Progenitor cell of endocrine pancreas (in vitro differentiated cells): ENCODE data around the gene TUBA1A. TPM values are rescaled to one million over a fixed set of nuclear protein-coding genes. Genes with fewer than 3 reads are reported as not detected.
"Not testable (repeated sequence)": the region's sequence is repeated elsewhere in the genome, so short reads cannot be mapped to it uniquely, and the experiment has no call there.

ENCODE experiments used
- DNase-seq: peaks from one replicate; pipeline ENCODE4 v3.0.0; 2021; ENCODE audit warnings: low spot score; ENCODE audit not compliant: unreplicated experiment
- H3K27ac Mint-ChIP-seq: 2 replicates; pipeline ENCODE4 v1.8.0; 2021; ENCODE audit warnings: mild to moderate bottlenecking, moderate library complexity, mixed read lengths
- H3K27me3 Mint-ChIP-seq: 2 replicates; pipeline ENCODE4 v1.8.0; 2021; ENCODE audit warnings: mixed read lengths
- H3K36me3 Mint-ChIP-seq: 2 replicates; pipeline ENCODE4 v1.8.0; 2022; ENCODE audit warnings: mixed read lengths; ENCODE audit not compliant: insufficient read depth
- H3K4me1 Mint-ChIP-seq: 2 replicates; pipeline ENCODE4 v1.8.0; 2021; ENCODE audit warnings: low read depth, mixed read lengths
- H3K4me3 Mint-ChIP-seq: 2 replicates; pipeline ENCODE4 v1.8.0; 2021; ENCODE audit warnings: low read depth, mild to moderate bottlenecking, moderate library complexity, mixed read lengths
- H3K9me3 Mint-ChIP-seq: 2 replicates; pipeline ENCODE4 v1.8.0; 2021; ENCODE audit warnings: low read depth, mixed read lengths
- total RNA-seq: library from RNA; stranded (reverse); gene quantifications from 2 replicates; pipeline ENCODE4 v1.2.1, GENCODE V29; 2021
- TF ChIP-seq, protein P1 (sequence below): fragments of 200-600 bp; sonication (generic); IDR thresholded peaks from one replicate; pipeline ENCODE4 v1.5.0; 2021; ENCODE audit warnings: antibody characterized with exemption, mild to moderate bottlenecking; ENCODE audit not compliant: unreplicated experiment

Gene TUBA1A
- total RNA-seq, 1 donor from 2014 or later, result 652 TPM

DNA sequence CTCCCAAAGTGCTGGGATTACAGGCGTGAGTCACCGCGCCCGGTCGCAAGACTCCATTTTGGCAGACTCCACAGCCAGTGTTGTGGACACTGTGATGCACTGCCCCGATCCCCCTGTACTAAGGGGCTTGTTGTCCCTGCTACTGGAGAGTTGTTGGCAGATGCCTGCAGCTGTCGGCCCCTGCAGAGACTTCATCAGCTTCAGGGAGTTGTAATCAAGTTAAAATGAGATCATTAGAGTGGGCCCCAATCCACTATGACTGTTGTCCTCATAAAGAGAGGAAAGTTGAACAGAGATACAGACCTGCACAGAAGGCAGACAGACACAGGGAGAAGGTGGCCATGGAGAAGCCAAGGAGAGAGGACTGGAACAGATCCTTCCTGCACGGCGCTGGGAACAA lies 23.7 kb upstream of the TUBA1A start:
- TF ChIP-seq, protein P1, sequence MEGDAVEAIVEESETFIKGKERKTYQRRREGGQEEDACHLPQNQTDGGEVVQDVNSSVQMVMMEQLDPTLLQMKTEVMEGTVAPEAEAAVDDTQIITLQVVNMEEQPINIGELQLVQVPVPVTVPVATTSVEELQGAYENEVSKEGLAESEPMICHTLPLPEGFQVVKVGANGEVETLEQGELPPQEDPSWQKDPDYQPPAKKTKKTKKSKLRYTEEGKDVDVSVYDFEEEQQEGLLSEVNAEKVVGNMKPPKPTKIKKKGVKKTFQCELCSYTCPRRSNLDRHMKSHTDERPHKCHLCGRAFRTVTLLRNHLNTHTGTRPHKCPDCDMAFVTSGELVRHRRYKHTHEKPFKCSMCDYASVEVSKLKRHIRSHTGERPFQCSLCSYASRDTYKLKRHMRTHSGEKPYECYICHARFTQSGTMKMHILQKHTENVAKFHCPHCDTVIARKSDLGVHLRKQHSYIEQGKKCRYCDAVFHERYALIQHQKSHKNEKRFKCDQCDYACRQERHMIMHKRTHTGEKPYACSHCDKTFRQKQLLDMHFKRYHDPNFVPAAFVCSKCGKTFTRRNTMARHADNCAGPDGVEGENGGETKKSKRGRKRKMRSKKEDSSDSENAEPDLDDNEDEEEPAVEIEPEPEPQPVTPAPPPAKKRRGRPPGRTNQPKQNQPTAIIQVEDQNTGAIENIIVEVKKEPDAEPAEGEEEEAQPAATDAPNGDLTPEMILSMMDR, result no peak
- no peak overlapping the region for H3K27ac Mint-ChIP-seq
- no peaks in the 10 kb centered on the region for H3K36me3 Mint-ChIP-seq
- H3K4me3 Mint-ChIP-seq, result no peak overlapping the region
- DNase-seq, result no peak
- no peaks in the 10 kb centered on the region for H3K27me3 Mint-ChIP-seq
- H3K9me3 Mint-ChIP-seq, result no peaks in the 10 kb centered on the region
- H3K4me1 Mint-ChIP-seq, result peaks cover 3% of the 10 kb centered on the region

DNA sequence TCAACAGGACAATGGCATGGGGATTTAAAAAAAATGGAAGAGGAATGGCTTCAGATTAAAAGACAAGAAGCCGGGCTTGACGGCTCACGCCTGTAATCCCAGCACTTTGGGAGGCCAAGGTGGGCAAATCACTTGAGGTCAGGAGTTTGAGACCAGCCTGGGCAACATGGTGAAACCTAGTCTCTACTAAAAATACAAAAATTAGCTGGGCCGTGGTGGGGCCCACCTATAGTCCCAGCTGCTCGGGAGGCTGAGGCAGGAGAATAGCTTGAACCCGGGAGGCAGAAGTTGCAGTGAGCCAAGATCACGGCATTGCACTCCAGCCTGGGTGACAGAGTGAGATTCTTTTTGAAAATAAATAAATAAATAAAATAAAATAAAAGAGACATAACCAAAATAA lies 21.8 kb upstream of the TUBA1A start:
- H3K36me3 Mint-ChIP-seq, H3K4me3 Mint-ChIP-seq, H3K27ac Mint-ChIP-seq, H3K27me3 Mint-ChIP-seq, H3K4me1 Mint-ChIP-seq, H3K9me3 Mint-ChIP-seq, DNase-seq: not testable (repeated sequence)

DNA sequence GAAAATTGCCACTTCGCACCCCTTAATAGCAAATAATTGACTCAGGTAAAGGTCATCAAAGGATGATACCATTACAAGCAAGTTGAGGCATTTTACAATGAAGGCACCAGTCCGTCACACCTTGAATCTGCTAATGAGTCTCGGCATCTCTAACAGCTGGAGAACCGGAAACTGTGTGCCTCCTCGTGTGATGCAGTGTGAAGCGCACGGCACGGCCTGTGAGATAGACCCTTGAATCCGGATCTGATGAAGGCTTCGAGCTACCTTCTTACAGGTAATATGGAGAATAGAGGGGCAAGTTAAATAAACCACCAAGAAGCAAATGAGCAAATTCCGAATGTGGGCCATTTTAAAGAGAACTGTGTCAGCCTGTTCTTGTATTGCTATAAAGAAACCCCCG lies 19.8 kb upstream of the TUBA1A start:
- TF ChIP-seq, protein P1, result no peak
- Mint-ChIP-seq H3K27ac (no peak overlapping the region), H3K4me1 (no peaks in the 10 kb centered on the region), H3K36me3 (no peaks in the 10 kb centered on the region), H3K27me3 (no peaks in the 10 kb centered on the region), H3K4me3 (no peak overlapping the region), H3K9me3 (no peaks in the 10 kb centered on the region)
- no peak for DNase-seq

DNA sequence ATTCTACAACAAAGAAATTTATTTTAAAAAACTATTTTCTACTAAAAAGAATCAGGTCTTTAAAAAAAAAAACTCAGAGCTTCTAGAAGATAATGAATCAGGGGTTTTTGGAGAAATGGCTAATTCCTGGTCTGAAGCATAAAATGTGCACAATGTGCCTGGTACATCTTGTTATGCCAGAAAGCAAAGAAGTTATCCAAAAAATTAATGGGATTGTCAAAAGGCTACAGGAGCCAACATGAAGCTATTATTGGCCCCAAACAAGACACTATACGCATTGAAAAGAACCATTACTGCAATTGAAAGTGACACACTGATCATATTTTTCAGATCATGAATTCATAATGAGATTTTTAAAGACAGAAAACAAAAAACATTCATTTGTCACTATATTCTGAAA lies 19.3 kb upstream of the TUBA1A start:
- Mint-ChIP-seq H3K27ac (no peak overlapping the region), H3K27me3 (no peaks in the 10 kb centered on the region), H3K9me3 (no peaks in the 10 kb centered on the region), H3K4me1 (no peaks in the 10 kb centered on the region), H3K36me3 (no peaks in the 10 kb centered on the region), H3K4me3 (no peak overlapping the region)
- DNase-seq, result no peak
- TF ChIP-seq, protein P1, result no peak

DNA sequence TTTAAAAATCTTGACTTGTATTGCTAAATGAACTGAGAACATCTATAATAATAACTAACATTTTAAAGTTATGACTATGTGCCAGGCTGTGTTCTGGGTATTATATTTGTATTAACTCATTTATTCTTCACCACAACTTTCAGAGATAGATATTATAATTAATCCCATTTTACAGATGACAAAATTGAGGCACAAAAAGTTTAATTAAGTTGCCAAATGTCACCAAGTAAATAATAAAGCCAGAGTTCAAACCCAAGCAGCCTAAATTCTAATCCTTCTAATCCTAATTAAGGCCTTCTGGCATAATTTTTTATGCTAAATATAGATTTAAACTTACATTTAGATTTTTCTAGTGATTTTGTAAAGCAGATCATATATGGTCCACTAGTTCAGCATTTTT lies 17.5 kb upstream of the TUBA1A start:
- DNase-seq, result no peak
- Mint-ChIP-seq H3K4me3 (no peak overlapping the region), H3K36me3 (no peaks in the 10 kb centered on the region), H3K4me1 (peaks cover 6% of the 10 kb centered on the region), H3K9me3 (no peaks in the 10 kb centered on the region), H3K27ac (no peak overlapping the region), H3K27me3 (no peaks in the 10 kb centered on the region)
- TF ChIP-seq, protein P1, result no peak

GRCh38 chr12:49201595-49202295 lies 12.9 kb upstream of the TUBA1A start:
- DNase-seq, result no peak
- TF ChIP-seq, protein P1, result no peak
- Mint-ChIP-seq H3K4me3 (no peak overlapping the region), H3K4me1 (peaks cover 20% of the 10 kb centered on the region), H3K36me3 (no peaks in the 10 kb centered on the region), H3K9me3 (no peaks in the 10 kb centered on the region), H3K27me3 (no peaks in the 10 kb centered on the region), H3K27ac (peak overlapping the region; percentile 9)
